Calu3 (cell line): ENCODE data around the gene B3GNT2. TPM values are rescaled to one million over a fixed set of nuclear protein-coding genes. Genes with fewer than 3 reads are reported as not detected.
"Not testable (repeated sequence)": the region's sequence is repeated elsewhere in the genome, so short reads cannot be mapped to it uniquely, and the experiment has no call there.

Source experiments
- BruUV-seq: library from RNA; stranded (reverse); fragments of 400-500 nt; replicated peaks from 2 replicates; lab custom pipeline; 2021; lab: Mats Ljungman, UMichigan
- CTCF ChIA-PET: fragments of 300-600 bp; sonication (Branson Sonifier 250); formaldehyde crosslinking; loops from one replicate; lab custom pipeline; 2022; ENCODE audit warnings: antibody characterized with exemption; lab: Charles Lee
- DNase-seq: peaks from one replicate; pipeline ENCODE4 v3.0.0; 2022
- H3K27ac Mint-ChIP-seq: one replicate; pipeline ENCODE4 v1.8.0; 2022; ENCODE audit warnings: mixed read lengths; ENCODE audit not compliant: unreplicated experiment
- H3K27me3 Mint-ChIP-seq: one replicate; pipeline ENCODE4 v1.8.0; 2022; ENCODE audit warnings: mixed read lengths; ENCODE audit not compliant: unreplicated experiment
- H3K36me3 Mint-ChIP-seq: one replicate; pipeline ENCODE4 v1.8.0; 2022; ENCODE audit warnings: mild to moderate bottlenecking, moderate library complexity, mixed read lengths; ENCODE audit not compliant: insufficient read depth, unreplicated experiment
- H3K4me1 Mint-ChIP-seq: one replicate; pipeline ENCODE4 v1.8.0; 2022; ENCODE audit warnings: mild to moderate bottlenecking, low read depth, mixed read lengths; ENCODE audit not compliant: unreplicated experiment
- H3K4me3 Mint-ChIP-seq: one replicate; pipeline ENCODE4 v1.8.0; 2022; ENCODE audit warnings: mild to moderate bottlenecking, low read depth, moderate library complexity, mixed read lengths; ENCODE audit not compliant: unreplicated experiment
- H3K9me3 Mint-ChIP-seq: one replicate; pipeline ENCODE4 v1.8.0; 2022; ENCODE audit warnings: low read depth, mixed read lengths; ENCODE audit not compliant: unreplicated experiment
- intact Hi-C: fragments of 100-400 bp; cut with micrococcal nuclease; formaldehyde crosslinking; loops from one replicate; pipeline ENCODE4 v1.10.0; 2022; ENCODE audit not compliant: unreplicated experiment
- total RNA-seq: library from RNA; stranded (reverse); gene quantifications from 2 replicates; pipeline ENCODE4 v1.2.3, GENCODE V29; 2022
- TF ChIP-seq, protein P1 (sequence below): fragments of 200-600 bp; IDR thresholded peaks from one replicate; pipeline ENCODE4 v1.8.0; 2022; ENCODE audit warnings: antibody characterized with exemption; ENCODE audit not compliant: unreplicated experiment

The B3GNT2 gene
- total RNA-seq, 1 experiment from 2014 or later: 23.8 TPM

DNA sequence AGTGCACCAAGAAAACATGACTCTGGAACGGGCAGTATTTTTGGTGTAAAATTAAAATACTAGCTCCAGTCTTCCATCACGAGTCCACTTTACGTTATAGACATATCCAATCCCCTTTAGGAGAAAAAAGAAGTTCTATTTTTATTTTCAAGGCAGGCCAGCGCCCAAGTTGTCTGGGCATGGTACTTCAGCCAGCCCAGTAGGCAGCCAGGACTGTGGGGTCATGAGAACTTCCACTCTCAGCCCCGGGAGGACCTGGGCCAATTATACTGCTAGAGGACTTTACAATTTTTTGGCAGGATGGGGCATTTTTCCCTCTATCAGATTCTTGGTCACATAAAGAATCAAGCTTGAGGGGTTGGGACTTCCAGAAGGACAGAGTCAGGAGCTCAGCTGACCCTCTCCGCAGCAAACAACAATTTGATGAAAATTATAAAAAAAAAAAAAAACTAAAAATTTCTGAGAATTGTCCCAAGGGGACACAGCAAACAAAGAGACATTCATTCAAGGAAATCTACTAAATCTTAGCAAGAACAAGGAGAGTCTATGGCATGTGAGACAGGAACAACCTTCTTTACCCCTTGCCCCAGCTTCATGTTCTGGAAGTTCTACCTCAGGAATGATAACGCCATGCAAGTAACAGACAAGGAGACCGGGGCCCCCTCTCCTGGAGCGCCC, 37.3 kb upstream of the B3GNT2 start:
- no TSS peak for BruUV-seq
- Mint-ChIP-seq H3K4me1 (no peaks in the 10 kb centered on the region), H3K36me3 (no peaks in the 10 kb centered on the region), H3K27ac (no peak overlapping the region), H3K4me3 (no peak overlapping the region), H3K9me3 (no peaks in the 10 kb centered on the region), H3K27me3 (no peaks in the 10 kb centered on the region)
- CTCF ChIA-PET: no interaction called here
- TF ChIP-seq, protein P1, sequence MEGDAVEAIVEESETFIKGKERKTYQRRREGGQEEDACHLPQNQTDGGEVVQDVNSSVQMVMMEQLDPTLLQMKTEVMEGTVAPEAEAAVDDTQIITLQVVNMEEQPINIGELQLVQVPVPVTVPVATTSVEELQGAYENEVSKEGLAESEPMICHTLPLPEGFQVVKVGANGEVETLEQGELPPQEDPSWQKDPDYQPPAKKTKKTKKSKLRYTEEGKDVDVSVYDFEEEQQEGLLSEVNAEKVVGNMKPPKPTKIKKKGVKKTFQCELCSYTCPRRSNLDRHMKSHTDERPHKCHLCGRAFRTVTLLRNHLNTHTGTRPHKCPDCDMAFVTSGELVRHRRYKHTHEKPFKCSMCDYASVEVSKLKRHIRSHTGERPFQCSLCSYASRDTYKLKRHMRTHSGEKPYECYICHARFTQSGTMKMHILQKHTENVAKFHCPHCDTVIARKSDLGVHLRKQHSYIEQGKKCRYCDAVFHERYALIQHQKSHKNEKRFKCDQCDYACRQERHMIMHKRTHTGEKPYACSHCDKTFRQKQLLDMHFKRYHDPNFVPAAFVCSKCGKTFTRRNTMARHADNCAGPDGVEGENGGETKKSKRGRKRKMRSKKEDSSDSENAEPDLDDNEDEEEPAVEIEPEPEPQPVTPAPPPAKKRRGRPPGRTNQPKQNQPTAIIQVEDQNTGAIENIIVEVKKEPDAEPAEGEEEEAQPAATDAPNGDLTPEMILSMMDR: no peak
- no peak for DNase-seq
- intact Hi-C loops: no loop called here

DNA sequence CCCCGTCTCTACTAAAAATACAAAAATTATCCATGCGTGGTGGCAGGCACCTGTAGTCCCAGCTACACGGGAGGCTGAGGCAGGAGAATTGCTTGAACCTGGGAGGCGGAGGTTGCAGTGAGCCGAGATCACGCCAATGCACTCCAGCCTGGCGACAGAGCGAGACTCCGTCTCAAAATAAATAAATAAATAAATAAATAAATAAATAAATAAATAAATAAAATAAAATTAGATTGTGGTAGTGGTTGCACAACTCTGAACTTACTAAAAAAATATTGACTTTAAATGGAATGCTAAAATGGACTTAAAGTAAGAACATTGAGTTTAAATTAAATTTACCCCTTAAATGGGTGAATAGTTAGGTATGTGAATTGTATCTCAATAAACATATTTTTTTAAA, 35.2 kb upstream of the B3GNT2 start:
- H3K27me3 Mint-ChIP-seq, H3K27ac Mint-ChIP-seq, DNase-seq, H3K9me3 Mint-ChIP-seq, BruUV-seq, intact Hi-C loops, H3K36me3 Mint-ChIP-seq, H3K4me1 Mint-ChIP-seq, H3K4me3 Mint-ChIP-seq: not testable (repeated sequence)
- CTCF ChIA-PET: interaction anchor here (0.7 kb wide), 1 partner anchor 58 kb away, joined by 5 read pairs; no protein-coding TSS in a partner anchor

DNA sequence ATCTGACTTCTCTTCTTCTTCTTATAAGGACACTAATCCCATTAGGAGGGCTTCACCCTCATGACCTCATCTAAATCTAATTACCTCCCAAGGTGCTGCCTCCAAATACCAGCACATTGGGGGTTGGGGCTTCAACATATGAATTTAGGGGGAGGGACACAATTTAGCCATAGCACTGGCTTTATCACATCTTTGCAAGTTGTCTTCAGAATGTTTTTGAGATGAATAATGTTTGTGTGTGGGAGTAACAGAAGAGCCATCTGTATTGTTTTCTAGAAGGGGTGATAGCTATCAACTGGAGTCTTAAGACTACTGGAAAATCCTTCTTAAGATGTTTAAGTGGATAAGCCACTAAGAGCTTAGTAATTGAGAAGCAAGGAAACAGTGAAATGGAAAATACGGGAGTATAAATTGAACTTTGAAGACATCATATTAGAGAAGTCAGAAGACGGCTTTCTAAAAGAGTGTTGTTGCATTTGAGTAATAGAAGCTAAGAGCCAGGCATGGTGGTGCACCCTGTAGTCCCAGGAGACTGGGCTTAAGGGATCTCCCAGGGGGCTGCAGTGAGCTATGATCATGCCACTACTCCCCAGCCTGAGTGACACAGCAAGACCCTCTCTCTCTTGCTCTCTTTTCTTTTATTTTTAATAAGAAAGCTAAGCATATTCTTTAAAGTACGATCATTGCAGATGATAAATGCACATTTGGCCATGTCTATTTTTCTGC, 32.6 kb upstream of the B3GNT2 start:
- Mint-ChIP-seq H3K4me3 (no peak overlapping the region), H3K9me3 (no peaks in the 10 kb centered on the region), H3K27ac (no peak overlapping the region), H3K36me3 (no peaks in the 10 kb centered on the region), H3K27me3 (no peaks in the 10 kb centered on the region), H3K4me1 (no peaks in the 10 kb centered on the region)
- BruUV-seq: no TSS peak
- intact Hi-C loops: no loop called here
- no peak for DNase-seq
- TF ChIP-seq, protein P1: no peak
- CTCF ChIA-PET: interaction anchor here (1.3 kb wide), 1 partner anchor 11 kb away, joined by 3 read pairs; no protein-coding TSS in a partner anchor

DNA sequence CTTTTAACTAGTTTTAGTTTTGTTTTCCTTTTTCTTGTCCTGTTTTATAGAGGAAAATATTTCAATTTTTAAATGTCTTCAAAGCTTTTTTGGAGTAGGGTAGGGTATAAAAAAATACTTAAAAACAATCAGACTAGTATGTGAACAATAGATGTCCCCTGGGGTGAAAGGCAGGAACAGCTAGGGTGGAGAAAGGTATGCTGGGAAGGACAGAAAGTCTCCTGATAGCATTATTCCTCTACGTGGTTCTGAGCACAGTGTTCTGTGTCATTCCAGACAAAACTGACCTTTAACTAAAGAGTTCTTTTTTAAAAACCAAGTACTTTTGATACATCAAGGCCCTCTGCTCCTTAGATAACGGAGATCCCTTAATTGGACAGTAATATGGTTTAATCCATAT, 32.1 kb upstream of the B3GNT2 start:
- intact Hi-C loops: no loop called here
- Mint-ChIP-seq H3K9me3 (no peaks in the 10 kb centered on the region), H3K27ac (no peak overlapping the region), H3K4me3 (no peak overlapping the region), H3K36me3 (no peaks in the 10 kb centered on the region), H3K4me1 (no peaks in the 10 kb centered on the region), H3K27me3 (no peaks in the 10 kb centered on the region)
- TF ChIP-seq, protein P1: no peak
- DNase-seq: no peak
- no TSS peak for BruUV-seq
- CTCF ChIA-PET: interaction anchor here (1.3 kb wide), 1 partner anchor 11 kb away, joined by 3 read pairs; no protein-coding TSS in a partner anchor
